ENCODE data around the gene ENSA. TPM values are rescaled to one million over a fixed set of nuclear protein-coding genes. Genes with fewer than 3 reads are reported as not detected.
A peak's percentile ranks its signal among the peaks of the same experiment; 100 is the strongest.
"Not testable (repeated sequence)": the region's sequence is repeated elsewhere in the genome, so short reads cannot be mapped to it uniquely, and the experiment has no call there.

The ENSA gene
- total and polyA plus RNA-seq, 2 donors from 2014 or later, result 172 to 193 TPM

- peak overlapping the region; percentile 79 to 92 (median 83) for H3K9ac ChIP-seq (ENCODE audit: low read length in 3 of 3)
- no peaks in the 10 kb centered on the region for H3K27me3 ChIP-seq (ENCODE audit: control insufficient read depth, insufficient read depth, low read length)
- TF ChIP-seq CTCF (IDR thresholded peaks at IDR 0.05; ENCODE audit: borderline replicate concordance, extremely low read depth, insufficient read depth), result no peak
- H3K27ac ChIP-seq (ENCODE audit: low read depth in 2 of 2, low read length in 2 of 2), result peak overlapping the region; percentile 98 to 99
- peaks cover 4 to 9% (median 5%) of the 10 kb centered on the region in 3 donors for H3K4me1 ChIP-seq (ENCODE audit: control insufficient read depth in 2 of 3, insufficient read depth in 2 of 3, low read depth in 1 of 3, low read length in 3 of 3)
- intact Hi-C loops (cut with DNase I), result loop anchor here (10.0 kb wide), 1 partner anchor 54 kb away; the partner anchor contains the start of gene MCL1
- H3K4me3 ChIP-seq (ENCODE audit: low read length in 3 of 3), result peak overlapping the region; percentile 90 to 96 (median 93)
- no peaks in the 10 kb centered on the region for H3K9me3 ChIP-seq (ENCODE audit: control insufficient read depth in 2 of 3, insufficient read depth in 1 of 3, low read length in 3 of 3)
- peaks cover 16 to 34% (median 18%) of the 10 kb centered on the region in 3 donors for H3K36me3 ChIP-seq (ENCODE audit: control insufficient read depth in 2 of 3, insufficient read depth in 3 of 3, low read length in 3 of 3)
- no peak for FAIRE-seq
- DNase-seq, result no peak
These were observed 672 bp downstream of the ENSA start for GRCh38 chr1:150628766-150629114.

- intact Hi-C loops (cut with DNase I), result loop anchor here (10.0 kb wide), 1 partner anchor 53 kb away; the partner anchor contains the start of gene MCL1
These were observed 1.5 kb downstream of the ENSA start for GRCh38 chr1:150627826-150628410.

GRCh38 chr1:150626150-150626549, 3.3 kb downstream of the ENSA start:
- FAIRE-seq, result no peak
- H3K9ac ChIP-seq (ENCODE audit: low read length in 3 of 3), result no peak overlapping the region
- H3K27ac ChIP-seq (ENCODE audit: low read depth in 2 of 2, low read length in 2 of 2), result no peak overlapping the region
- H3K4me1 ChIP-seq (ENCODE audit: control insufficient read depth in 2 of 3, insufficient read depth in 2 of 3, low read depth in 1 of 3, low read length in 3 of 3), result peaks cover 4 to 9% (median 5%) of the 10 kb centered on the region in 3 donors
- intact Hi-C loops (cut with DNase I), result loop anchor here (10.0 kb wide), 1 partner anchor 51 kb away; the partner anchor contains the start of gene MCL1
- peaks cover 20 to 42% (median 21%) of the 10 kb centered on the region in 3 donors for H3K36me3 ChIP-seq (ENCODE audit: control insufficient read depth in 2 of 3, insufficient read depth in 3 of 3, low read length in 3 of 3)
- no peaks in the 10 kb centered on the region for H3K9me3 ChIP-seq (ENCODE audit: control insufficient read depth in 2 of 3, insufficient read depth in 1 of 3, low read length in 3 of 3)
- TF ChIP-seq CTCF (IDR thresholded peaks at IDR 0.05; ENCODE audit: borderline replicate concordance, extremely low read depth, insufficient read depth), result no peak
- DNase-seq, result peak in 1 of 5 donors; percentile 2
- no peak overlapping the region for H3K4me3 ChIP-seq (ENCODE audit: low read length in 3 of 3)
- no peaks in the 10 kb centered on the region for H3K27me3 ChIP-seq (ENCODE audit: control insufficient read depth, insufficient read depth, low read length)

More at GRCh38 chr1:150627826-150628410, 1.5 kb downstream of the ENSA start:
- TF ChIP-seq CTCF (IDR thresholded peaks at IDR 0.05; ENCODE audit: borderline replicate concordance, extremely low read depth, insufficient read depth), result no peak
- Histone ChIP-seq H3K9ac (ENCODE audit: low read length in 3 of 3) (peak overlapping the region in 1 of 3 donors; percentile 83), H3K27me3 (ENCODE audit: control insufficient read depth, insufficient read depth, low read length) (no peaks in the 10 kb centered on the region), H3K9me3 (ENCODE audit: control insufficient read depth in 2 of 3, insufficient read depth in 1 of 3, low read length in 3 of 3) (no peaks in the 10 kb centered on the region), H3K27ac (ENCODE audit: low read depth in 2 of 2, low read length in 2 of 2) (no peak overlapping the region), H3K4me1 (ENCODE audit: control insufficient read depth in 2 of 3, insufficient read depth in 2 of 3, low read depth in 1 of 3, low read length in 3 of 3) (peaks cover 4 to 9% (median 5%) of the 10 kb centered on the region in 3 donors), H3K4me3 (ENCODE audit: low read length in 3 of 3) (peak overlapping the region in 2 of 3 donors; percentile 90 to 93), H3K36me3 (ENCODE audit: control insufficient read depth in 2 of 3, insufficient read depth in 3 of 3, low read length in 3 of 3) (peaks cover 17 to 39% (median 20%) of the 10 kb centered on the region in 3 donors)
- DNase-seq (peak in 1 of 5 donors; percentile 13), FAIRE-seq (no peak)

GRCh38 chr1:150624546-150624945, 4.9 kb downstream of the ENSA start:
- not testable (repeated sequence) for H3K4me1 ChIP-seq (ENCODE audit: control insufficient read depth in 2 of 3, insufficient read depth in 2 of 3, low read depth in 1 of 3, low read length in 3 of 3); H3K27ac ChIP-seq (ENCODE audit: low read depth in 2 of 2, low read length in 2 of 2)

GRCh38 chr1:150624134-150624533, 5.3 kb downstream of the ENSA start:
- intact Hi-C loops (cut with DNase I), result loop anchor here (10.0 kb wide), 1 partner anchor 49 kb away; the partner anchor contains the start of gene MCL1
- not testable (repeated sequence) for H3K27me3 ChIP-seq (ENCODE audit: control insufficient read depth, insufficient read depth, low read length); FAIRE-seq; H3K27ac ChIP-seq (ENCODE audit: low read depth in 2 of 2, low read length in 2 of 2); H3K4me1 ChIP-seq (ENCODE audit: control insufficient read depth in 2 of 3, insufficient read depth in 2 of 3, low read depth in 1 of 3, low read length in 3 of 3); H3K4me3 ChIP-seq (ENCODE audit: low read length in 3 of 3); H3K9me3 ChIP-seq (ENCODE audit: control insufficient read depth in 2 of 3, insufficient read depth in 1 of 3, low read length in 3 of 3); H3K9ac ChIP-seq (ENCODE audit: low read length in 3 of 3)
- DNase-seq, result peak in 1 of 5 donors; percentile 7
- H3K36me3 ChIP-seq (ENCODE audit: control insufficient read depth in 2 of 3, insufficient read depth in 3 of 3, low read length in 3 of 3), result peaks cover 22 to 55% (median 24%) of the 10 kb centered on the region in 3 donors

More at GRCh38 chr1:150624546-150624945, 4.9 kb downstream of the ENSA start:
- not testable (repeated sequence) for FAIRE-seq; H3K9me3 ChIP-seq (ENCODE audit: control insufficient read depth in 2 of 3, insufficient read depth in 1 of 3, low read length in 3 of 3); H3K4me3 ChIP-seq (ENCODE audit: low read length in 3 of 3); H3K27me3 ChIP-seq (ENCODE audit: control insufficient read depth, insufficient read depth, low read length); DNase-seq; H3K9ac ChIP-seq (ENCODE audit: low read length in 3 of 3)
- H3K36me3 ChIP-seq (ENCODE audit: control insufficient read depth in 2 of 3, insufficient read depth in 3 of 3, low read length in 3 of 3), result peaks cover 20 to 54% (median 24%) of the 10 kb centered on the region in 3 donors
- intact Hi-C loops (cut with DNase I), result loop anchor here (10.0 kb wide), 1 partner anchor 50 kb away; the partner anchor contains the start of gene MCL1
